Measurements from ENCODE around the gene NACC2.

DNA sequence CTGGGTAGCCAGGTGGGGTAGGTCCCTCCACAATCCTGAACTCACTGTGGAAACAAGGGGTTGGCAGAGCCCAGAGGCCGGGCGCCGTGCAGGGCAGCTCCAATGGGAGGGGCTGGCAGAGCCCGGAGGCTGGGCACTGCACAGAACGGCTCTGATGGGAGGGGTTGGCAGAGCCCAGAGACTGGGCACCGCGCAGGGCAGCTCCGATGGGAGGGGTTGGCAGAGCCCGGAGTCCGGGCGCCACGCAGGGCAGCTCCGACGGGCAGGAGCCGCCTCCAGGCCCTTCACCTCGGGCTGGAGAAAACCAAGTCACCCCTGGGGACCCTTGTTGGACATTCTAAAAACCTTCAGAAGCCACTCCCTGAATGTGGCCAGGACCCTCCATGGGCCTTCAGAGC is 9.3 kb downstream of the NACC2 start:
- TF ChIP-seq CTCF (IDR thresholded peaks at IDR 0.05) (no peak), EZH2 (IDR thresholded peaks at IDR 0.05; ENCODE audit: borderline replicate concordance, insufficient read depth, low read depth, low read length, poor library complexity, severe bottlenecking) (no peak)
